Stimulated activated CD4-positive, alpha-beta T cell treated with anti-CD3 and anti-CD28 coated beads, TNF-alpha, amount 100 ng/mL, for 4 hours (primary cell): ENCODE data around the gene ARHGAP42.

Experiments
- DNase-seq, 3 experiments: peaks; one replicate each; pipeline ENCODE4 v3.0.0-alpha.2; 2020; ENCODE audit warnings: low read depth in 3 of 3

The ARHGAP42 gene

GRCh38 chr11:100759106-100759505, 72.0 kb downstream of the ARHGAP42 start:
- DNase-seq, result no peak

- DNase-seq, result no peak
These were observed 72.8 kb downstream of the ARHGAP42 start for GRCh38 chr11:100759856-100760255.

GRCh38 chr11:100760744-100761143, 73.7 kb downstream of the ARHGAP42 start:
- DNase-seq, result no peak

- no peak for DNase-seq
These were observed 74.8 kb downstream of the ARHGAP42 start for GRCh38 chr11:100761841-100762240.

- DNase-seq, result no peak
These were observed 79.7 kb downstream of the ARHGAP42 start for GRCh38 chr11:100766764-100767163.

GRCh38 chr11:100769165-100769564, 82.1 kb downstream of the ARHGAP42 start:
- no peak for DNase-seq

- no peak for DNase-seq
These were observed 82.5 kb downstream of the ARHGAP42 start for GRCh38 chr11:100769617-100770016.

GRCh38 chr11:100774132-100774531, 87.0 kb downstream of the ARHGAP42 start:
- no peak for DNase-seq

GRCh38 chr11:100774859-100775258, 87.8 kb downstream of the ARHGAP42 start:
- DNase-seq, result no peak

GRCh38 chr11:100776212-100776896, 89.3 kb downstream of the ARHGAP42 start:
- DNase-seq, result no peak

GRCh38 chr11:100777103-100777502, 90.0 kb downstream of the ARHGAP42 start:
- no peak for DNase-seq

- DNase-seq, result no peak
These were observed 90.6 kb downstream of the ARHGAP42 start for GRCh38 chr11:100777736-100778135.

- DNase-seq, result no peak
These were observed 91.2 kb downstream of the ARHGAP42 start for GRCh38 chr11:100778166-100778785.

- no peak for DNase-seq
These were observed 93.4 kb downstream of the ARHGAP42 start for GRCh38 chr11:100780470-100780869.

- no peak for DNase-seq
These were observed 98.3 kb downstream of the ARHGAP42 start for GRCh38 chr11:100785148-100785983.

GRCh38 chr11:100788561-100789295, 101.6 kb downstream of the ARHGAP42 start:
- no peak for DNase-seq

GRCh38 chr11:100789500-100789899, 102.4 kb downstream of the ARHGAP42 start:
- DNase-seq, result no peak

GRCh38 chr11:100790073-100790472, 103.0 kb downstream of the ARHGAP42 start:
- no peak for DNase-seq

- no peak for DNase-seq
These were observed 104.0 kb downstream of the ARHGAP42 start for GRCh38 chr11:100791103-100791502.

- no peak for DNase-seq
These were observed 104.8 kb downstream of the ARHGAP42 start for GRCh38 chr11:100791860-100792259.

- no peak for DNase-seq
These were observed 106.4 kb downstream of the ARHGAP42 start for GRCh38 chr11:100793525-100793924.

- DNase-seq, result no peak
These were observed 107.4 kb downstream of the ARHGAP42 start for GRCh38 chr11:100794446-100794845.
